GM18511 (cell line): ENCODE results near the gene UBE2D3.
"Not testable (repeated sequence)": the region's sequence is repeated elsewhere in the genome, so short reads cannot be mapped to it uniquely, and the experiment has no call there.

Source experiments
- ATAC-seq: cut with Tn5 transposase; IDR thresholded peaks from one replicate; pipeline ENCODE4 v1.9.1; 2021; ENCODE audit warnings: mild to moderate bottlenecking, moderate library complexity; ENCODE audit not compliant: unreplicated experiment

UBE2D3 gene

GRCh38 chr4:102832105-102832504 is 4.8 kb upstream of the UBE2D3 start:
- ATAC-seq: no peak

GRCh38 chr4:102829803-102830202 is 2.5 kb upstream of the UBE2D3 start:
- ATAC-seq: no peak

GRCh38 chr4:102828497-102828808 is 1.1 kb upstream of the UBE2D3 start:
- ATAC-seq: no peak

- ATAC-seq: peak; percentile 84
Observed at GRCh38 chr4:102827674-102828496, 534 bp upstream of the UBE2D3 start.

- no peak for ATAC-seq
Observed at GRCh38 chr4:102826105-102826889, 1.1 kb downstream of the UBE2D3 start.

- ATAC-seq: no peak
Observed at GRCh38 chr4:102825261-102826091, 1.9 kb downstream of the UBE2D3 start.

- ATAC-seq: no peak
Observed at GRCh38 chr4:102824398-102824797, 3.0 kb downstream of the UBE2D3 start.

- no peak for ATAC-seq
Observed at GRCh38 chr4:102823897-102824296, 3.5 kb downstream of the UBE2D3 start.

GRCh38 chr4:102823464-102823863 is 3.9 kb downstream of the UBE2D3 start:
- no peak for ATAC-seq

GRCh38 chr4:102819588-102820365 is 7.6 kb downstream of the UBE2D3 start:
- ATAC-seq: no peak

- not testable (repeated sequence) for ATAC-seq
Observed at GRCh38 chr4:102819100-102819499, 8.3 kb downstream of the UBE2D3 start.

GRCh38 chr4:102817613-102818268 is 9.6 kb downstream of the UBE2D3 start:
- ATAC-seq: no peak

- ATAC-seq: no peak
Observed at GRCh38 chr4:102817021-102817605, 10.2 kb downstream of the UBE2D3 start.

- ATAC-seq: no peak
Observed at GRCh38 chr4:102815981-102816380, 11.4 kb downstream of the UBE2D3 start.

- no peak for ATAC-seq
Observed at GRCh38 chr4:102809691-102810090, 17.7 kb downstream of the UBE2D3 start.

GRCh38 chr4:102809190-102809589 is 18.2 kb downstream of the UBE2D3 start:
- peak; percentile 79 for ATAC-seq

GRCh38 chr4:102808009-102808408 is 19.3 kb downstream of the UBE2D3 start:
- ATAC-seq: no peak

GRCh38 chr4:102807345-102807744 is 20.0 kb downstream of the UBE2D3 start:
- ATAC-seq: peak; percentile 67

GRCh38 chr4:102799816-102800215 is 27.5 kb downstream of the UBE2D3 start:
- no peak for ATAC-seq

GRCh38 chr4:102794999-102795398 is 32.4 kb downstream of the UBE2D3 start:
- ATAC-seq: no peak
